Mesothelial cell of epicardium (in vitro differentiated cells): Measurements from ENCODE around the gene STARD7. TPM values are rescaled to one million over a fixed set of nuclear protein-coding genes. Genes with fewer than 3 reads are reported as not detected.

Source experiments
- DNase-seq, 2 experiments: peaks; one replicate each; pipeline ENCODE4 v3.0.0; 2021; ENCODE audit warnings: low spot score in 2 of 2; ENCODE audit not compliant: unreplicated experiment in 2 of 2
- H3K27ac Mint-ChIP-seq: 2 replicates; pipeline ENCODE4 v1.8.0; 2021; ENCODE audit warnings: mixed read lengths
- H3K27me3 Mint-ChIP-seq: 2 replicates; pipeline ENCODE4 v1.8.0; 2021; ENCODE audit warnings: low read depth, mixed read lengths
- H3K36me3 Mint-ChIP-seq: 2 replicates; pipeline ENCODE4 v1.8.0; 2021; ENCODE audit warnings: mixed read lengths
- H3K4me1 Mint-ChIP-seq: 2 replicates; pipeline ENCODE4 v1.8.0; 2021; ENCODE audit warnings: mixed read lengths
- H3K4me3 Mint-ChIP-seq: 2 replicates; pipeline ENCODE4 v1.8.0; 2021; ENCODE audit warnings: mild to moderate bottlenecking, moderate library complexity, mixed read lengths
- H3K9me3 Mint-ChIP-seq: 2 replicates; pipeline ENCODE4 v1.8.0; 2021; ENCODE audit warnings: mixed read lengths
- CTCF ChIP-seq: fragments of 200-600 bp; sonication (generic); IDR thresholded peaks from one replicate; pipeline ENCODE4 v1.5.0; 2021; ENCODE audit warnings: antibody characterized with exemption; ENCODE audit not compliant: unreplicated experiment
- total RNA-seq: library from RNA; stranded (reverse); gene quantifications from 3 replicates; pipeline ENCODE4 v1.2.1, GENCODE V29; 2021

Gene STARD7
- total RNA-seq, 1 donor from 2014 or later, result 108 TPM

GRCh38 chr2:96239745-96240264 lies 31.2 kb upstream of the STARD7 start:
- TF ChIP-seq CTCF, result no peak
- no peaks in the 10 kb centered on the region for H3K9me3 Mint-ChIP-seq
- H3K4me3 Mint-ChIP-seq, result no peak overlapping the region
- no peak overlapping the region for H3K27ac Mint-ChIP-seq
- peaks cover 3% of the 10 kb centered on the region for H3K4me1 Mint-ChIP-seq
- DNase-seq, result no peak
- no peaks in the 10 kb centered on the region for H3K27me3 Mint-ChIP-seq
- peaks cover 3% of the 10 kb centered on the region for H3K36me3 Mint-ChIP-seq

GRCh38 chr2:96239091-96239490 lies 30.5 kb upstream of the STARD7 start:
- H3K4me3 Mint-ChIP-seq, result no peak overlapping the region
- H3K36me3 Mint-ChIP-seq, result peaks cover 3% of the 10 kb centered on the region

GRCh38 chr2:96238266-96238665 lies 29.6 kb upstream of the STARD7 start:
- Mint-ChIP-seq H3K27ac (no peak overlapping the region), H3K36me3 (peaks cover 3% of the 10 kb centered on the region), H3K4me1 (peaks cover 3% of the 10 kb centered on the region), H3K4me3 (no peak overlapping the region), H3K27me3 (no peaks in the 10 kb centered on the region), H3K9me3 (no peaks in the 10 kb centered on the region)
- no peak for TF ChIP-seq CTCF
- DNase-seq, result no peak

More at GRCh38 chr2:96239091-96239490, 30.5 kb upstream of the STARD7 start:
- Mint-ChIP-seq H3K27ac (no peak overlapping the region), H3K27me3 (no peaks in the 10 kb centered on the region), H3K9me3 (no peaks in the 10 kb centered on the region), H3K4me1 (peaks cover 3% of the 10 kb centered on the region)
- TF ChIP-seq CTCF, result no peak
- DNase-seq, result no peak

- no peaks in the 10 kb centered on the region for H3K36me3 Mint-ChIP-seq
Observed at GRCh38 chr2:96236882-96237281, 28.3 kb upstream of the STARD7 start.

GRCh38 chr2:96233880-96234316 lies 25.3 kb upstream of the STARD7 start:
- Mint-ChIP-seq H3K9me3 (no peaks in the 10 kb centered on the region), H3K27ac (no peak overlapping the region), H3K4me1 (no peaks in the 10 kb centered on the region), H3K4me3 (no peak overlapping the region), H3K27me3 (no peaks in the 10 kb centered on the region), H3K36me3 (peaks cover 2% of the 10 kb centered on the region)
- no peak for TF ChIP-seq CTCF
- no peak for DNase-seq

More at GRCh38 chr2:96236882-96237281, 28.3 kb upstream of the STARD7 start:
- peaks cover 3% of the 10 kb centered on the region for H3K4me1 Mint-ChIP-seq
- no peak for DNase-seq
- no peak overlapping the region for H3K4me3 Mint-ChIP-seq
- TF ChIP-seq CTCF, result no peak
- no peak overlapping the region for H3K27ac Mint-ChIP-seq
- H3K27me3 Mint-ChIP-seq, result no peaks in the 10 kb centered on the region
- no peaks in the 10 kb centered on the region for H3K9me3 Mint-ChIP-seq

GRCh38 chr2:96233436-96233835 lies 24.8 kb upstream of the STARD7 start:
- TF ChIP-seq CTCF, result no peak
- no peaks in the 10 kb centered on the region for H3K27me3 Mint-ChIP-seq
- peaks cover 2% of the 10 kb centered on the region for H3K36me3 Mint-ChIP-seq
- no peak overlapping the region for H3K4me3 Mint-ChIP-seq
- no peaks in the 10 kb centered on the region for H3K9me3 Mint-ChIP-seq
- no peak for DNase-seq
- H3K4me1 Mint-ChIP-seq, result no peaks in the 10 kb centered on the region
- no peak overlapping the region for H3K27ac Mint-ChIP-seq
